Measurements from ENCODE around the gene STPG3. TPM values are rescaled to one million over a fixed set of nuclear protein-coding genes. Genes with fewer than 3 reads are reported as not detected.

The STPG3 gene
- total RNA-seq, 1 donor from 2014 or later: not detected

- DNase-seq (ENCODE audit: low spot score, unreplicated experiment): no peak
- Mint-ChIP-seq H3K4me3 (ENCODE audit: low read depth) (no peak overlapping the region), H3K9me3 (ENCODE audit: low read depth) (peaks cover 4% of the 10 kb centered on the region), H3K4me1 (ENCODE audit: low read depth) (peaks cover 7% of the 10 kb centered on the region), H3K36me3 (ENCODE audit: insufficient read depth) (peaks cover 6% of the 10 kb centered on the region), H3K27me3 (peaks cover 3% of the 10 kb centered on the region), H3K27ac (no peak overlapping the region)
- peak; percentile 52 for TF ChIP-seq CTCF (IDR thresholded peaks at IDR 0.05; ENCODE audit: unreplicated experiment)
Measured at GRCh38 chr9:137286975-137287383, 35.9 kb downstream of the STPG3 start.

GRCh38 chr9:137293094-137293481 is 42.0 kb downstream of the STPG3 start:
- H3K27me3 Mint-ChIP-seq: peaks cover 3% of the 10 kb centered on the region
- peak overlapping the region; percentile 96 for H3K27ac Mint-ChIP-seq
- no peak for TF ChIP-seq CTCF (IDR thresholded peaks at IDR 0.05; ENCODE audit: unreplicated experiment)
- no peaks in the 10 kb centered on the region for H3K9me3 Mint-ChIP-seq (ENCODE audit: low read depth)
- H3K36me3 Mint-ChIP-seq (ENCODE audit: insufficient read depth): no peaks in the 10 kb centered on the region
- no peak overlapping the region for H3K4me3 Mint-ChIP-seq (ENCODE audit: low read depth)
- H3K4me1 Mint-ChIP-seq (ENCODE audit: low read depth): peaks cover 22% of the 10 kb centered on the region
- DNase-seq (ENCODE audit: low spot score, unreplicated experiment): no peak

GRCh38 chr9:137293482-137294090 is 42.5 kb downstream of the STPG3 start:
- H3K4me1 Mint-ChIP-seq (ENCODE audit: low read depth): peaks cover 27% of the 10 kb centered on the region
- H3K4me3 Mint-ChIP-seq (ENCODE audit: low read depth): peak overlapping the region; percentile 53
- H3K27ac Mint-ChIP-seq: peak overlapping the region; percentile 96
- TF ChIP-seq CTCF (IDR thresholded peaks at IDR 0.05; ENCODE audit: unreplicated experiment): no peak
- no peaks in the 10 kb centered on the region for H3K36me3 Mint-ChIP-seq (ENCODE audit: insufficient read depth)
- no peaks in the 10 kb centered on the region for H3K9me3 Mint-ChIP-seq (ENCODE audit: low read depth)
- peak; percentile 58 for DNase-seq (ENCODE audit: low spot score, unreplicated experiment)
- peaks cover 3% of the 10 kb centered on the region for H3K27me3 Mint-ChIP-seq

GRCh38 chr9:137294091-137294680 is 43.1 kb downstream of the STPG3 start:
- DNase-seq (ENCODE audit: low spot score, unreplicated experiment): no peak
- TF ChIP-seq CTCF (IDR thresholded peaks at IDR 0.05; ENCODE audit: unreplicated experiment): no peak
- peak overlapping the region; percentile 96 for H3K27ac Mint-ChIP-seq

GRCh38 chr9:137294681-137295237 is 43.7 kb downstream of the STPG3 start:
- peaks cover 35% of the 10 kb centered on the region for H3K4me1 Mint-ChIP-seq (ENCODE audit: low read depth)
- no peak for DNase-seq (ENCODE audit: low spot score, unreplicated experiment)
- no peaks in the 10 kb centered on the region for H3K9me3 Mint-ChIP-seq (ENCODE audit: low read depth)
- peak overlapping the region; percentile 53 for H3K4me3 Mint-ChIP-seq (ENCODE audit: low read depth)
- H3K27ac Mint-ChIP-seq: peak overlapping the region; percentile 96
- H3K36me3 Mint-ChIP-seq (ENCODE audit: insufficient read depth): no peaks in the 10 kb centered on the region
- TF ChIP-seq CTCF (IDR thresholded peaks at IDR 0.05; ENCODE audit: unreplicated experiment): peak; percentile 10
- H3K27me3 Mint-ChIP-seq: peaks cover 3% of the 10 kb centered on the region

More at GRCh38 chr9:137294091-137294680, 43.1 kb downstream of the STPG3 start:
- H3K4me1 Mint-ChIP-seq (ENCODE audit: low read depth): peaks cover 31% of the 10 kb centered on the region
- no peaks in the 10 kb centered on the region for H3K9me3 Mint-ChIP-seq (ENCODE audit: low read depth)
- peaks cover 3% of the 10 kb centered on the region for H3K27me3 Mint-ChIP-seq
- H3K36me3 Mint-ChIP-seq (ENCODE audit: insufficient read depth): no peaks in the 10 kb centered on the region
- peak overlapping the region; percentile 53 for H3K4me3 Mint-ChIP-seq (ENCODE audit: low read depth)

Measured in progenitor cell of endocrine pancreas (in vitro differentiated cells).